Right lobe of liver (tissue), 4 donors: ENCODE measurements around the gene ZNF154.

Experiments used
- CTCF ChIP-seq, 4 donors: fragments of 200-600 bp in 3 of 4; fragments of 450-650 bp in 1 of 4; IDR thresholded peaks; one replicate each; pipeline versions ENCODE4 v1.5.1 to v1.8.0; 2016 to 2022; ENCODE audit warnings: antibody characterized with exemption in 4 of 4, mild to moderate bottlenecking in 2 of 4
- POLR2A ChIP-seq: fragments of 450-650 bp; IDR thresholded peaks from one replicate; pipeline ENCODE4 v1.6.1; 2017; ENCODE audit warnings: antibody characterized with exemption, mild to moderate bottlenecking
- donor health status: DM: no; HTN: no; CAD: no.
- donor health status: DM: no; HTN: no; CAD: no.
- donor health status: DM: no; HTN: yes; CAD: no.

- TF ChIP-seq CTCF (IDR thresholded peaks at IDR 0.05) (no peak), POLR2A (no peak)
Measured at GRCh38 chr19:57746580-57747471, 37.8 kb upstream of the ZNF154 start, which contains the start of gene ZNF776.
